GM12892 (cell line): Measurements from ENCODE around the gene PLSCR3.

Source experiments
- POLR2A ChIP-seq: IDR thresholded peaks from 2 replicates; pipeline ENCODE4 v1.6.1; 2011; ENCODE audit warnings: low read depth, low read length, control low read depth
- POLR2AphosphoS5 ChIP-seq: IDR thresholded peaks from 2 replicates; pipeline ENCODE4 v1.6.1; 2011; ENCODE audit warnings: low read depth, low read length, control low read depth

- TF ChIP-seq POLR2AphosphoS5, result no peak
- TF ChIP-seq POLR2A, result no peak
Measured at GRCh38 chr17:7356072-7356549, 38.2 kb downstream of the PLSCR3 start.
